ENCODE measurements around the gene NFATC1.

NFATC1 gene

DNA sequence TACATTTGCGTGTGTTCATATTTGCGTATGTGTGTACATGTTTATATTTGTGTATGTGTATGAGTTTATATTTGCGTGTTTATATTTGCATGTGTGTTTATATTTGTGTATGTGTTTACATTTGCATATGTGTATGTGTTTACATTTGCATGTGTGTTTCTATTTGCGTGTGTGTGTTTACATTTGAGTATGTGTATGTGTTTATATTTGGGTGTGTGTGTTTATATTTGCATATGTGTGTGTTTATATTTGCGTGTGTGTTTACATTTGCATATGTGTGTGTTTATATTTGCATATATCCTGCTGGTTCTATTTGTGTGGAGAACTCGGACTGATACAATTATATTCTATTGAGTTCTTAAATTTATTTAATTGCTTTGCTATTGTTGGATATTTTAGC, 168.7 kb downstream of the NFATC1 start:
- no peak for DNase-seq (ENCODE audit: low read depth)
- no peak overlapping the region for H3K4me3 ChIP-seq (ENCODE audit: low read depth, low read length)
- TF ChIP-seq, protein P1, sequence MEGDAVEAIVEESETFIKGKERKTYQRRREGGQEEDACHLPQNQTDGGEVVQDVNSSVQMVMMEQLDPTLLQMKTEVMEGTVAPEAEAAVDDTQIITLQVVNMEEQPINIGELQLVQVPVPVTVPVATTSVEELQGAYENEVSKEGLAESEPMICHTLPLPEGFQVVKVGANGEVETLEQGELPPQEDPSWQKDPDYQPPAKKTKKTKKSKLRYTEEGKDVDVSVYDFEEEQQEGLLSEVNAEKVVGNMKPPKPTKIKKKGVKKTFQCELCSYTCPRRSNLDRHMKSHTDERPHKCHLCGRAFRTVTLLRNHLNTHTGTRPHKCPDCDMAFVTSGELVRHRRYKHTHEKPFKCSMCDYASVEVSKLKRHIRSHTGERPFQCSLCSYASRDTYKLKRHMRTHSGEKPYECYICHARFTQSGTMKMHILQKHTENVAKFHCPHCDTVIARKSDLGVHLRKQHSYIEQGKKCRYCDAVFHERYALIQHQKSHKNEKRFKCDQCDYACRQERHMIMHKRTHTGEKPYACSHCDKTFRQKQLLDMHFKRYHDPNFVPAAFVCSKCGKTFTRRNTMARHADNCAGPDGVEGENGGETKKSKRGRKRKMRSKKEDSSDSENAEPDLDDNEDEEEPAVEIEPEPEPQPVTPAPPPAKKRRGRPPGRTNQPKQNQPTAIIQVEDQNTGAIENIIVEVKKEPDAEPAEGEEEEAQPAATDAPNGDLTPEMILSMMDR (IDR thresholded peaks at IDR 0.05; ENCODE audit: low read depth, low read length, missing control alignments) = no peak

GRCh38 chr18:79566771-79567431, 171.2 kb downstream of the NFATC1 start:
- H3K4me3 ChIP-seq (ENCODE audit: low read depth, low read length) = no peak overlapping the region
- DNase-seq (ENCODE audit: low read depth) = no peak
- TF ChIP-seq, protein P1 (IDR thresholded peaks at IDR 0.05; ENCODE audit: low read depth, low read length, missing control alignments) = no peak

DNA sequence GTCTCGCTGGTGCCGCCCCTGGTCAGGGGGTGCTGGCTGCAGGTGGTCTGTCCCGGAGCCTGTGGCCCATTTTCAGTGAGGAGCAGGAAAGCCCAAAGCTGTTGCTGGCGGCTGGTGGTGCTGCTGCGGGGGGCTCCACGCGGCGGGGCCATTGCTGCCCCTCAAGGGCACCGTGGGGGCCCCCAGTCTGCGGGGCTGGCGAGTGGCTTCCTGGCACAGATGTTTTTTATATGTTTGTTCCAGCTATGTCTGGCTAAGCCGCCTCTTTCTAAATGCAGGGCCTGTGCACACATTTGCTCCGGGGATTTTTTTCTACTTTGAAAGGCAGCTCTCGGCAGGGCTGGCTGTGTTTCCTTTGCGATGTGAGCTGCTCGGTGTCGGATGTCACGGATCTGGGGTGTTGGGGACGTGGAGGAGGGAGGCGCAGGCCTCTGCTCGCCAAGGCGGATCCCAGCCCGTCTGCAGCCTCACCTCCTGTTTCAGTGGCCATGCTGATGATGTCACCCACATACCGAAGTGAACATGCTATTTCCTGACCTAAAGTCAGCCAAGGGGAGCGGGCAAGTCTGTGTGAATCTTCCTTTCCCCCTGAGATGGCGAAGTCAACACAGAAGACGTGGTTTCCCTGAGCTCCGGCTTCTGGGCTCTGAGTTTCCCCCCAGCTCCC, 171.9 kb downstream of the NFATC1 start:
- H3K4me3 ChIP-seq (ENCODE audit: low read depth, low read length) = no peak overlapping the region
- TF ChIP-seq, protein P1 (IDR thresholded peaks at IDR 0.05; ENCODE audit: low read depth, low read length, missing control alignments) = no peak
- DNase-seq (ENCODE audit: low read depth) = no peak

GRCh38 chr18:79568543-79569205, 172.9 kb downstream of the NFATC1 start:
- H3K4me3 ChIP-seq (ENCODE audit: low read depth, low read length) = no peak overlapping the region
- TF ChIP-seq, protein P1 (IDR thresholded peaks at IDR 0.05; ENCODE audit: low read depth, low read length, missing control alignments) = no peak

DNA sequence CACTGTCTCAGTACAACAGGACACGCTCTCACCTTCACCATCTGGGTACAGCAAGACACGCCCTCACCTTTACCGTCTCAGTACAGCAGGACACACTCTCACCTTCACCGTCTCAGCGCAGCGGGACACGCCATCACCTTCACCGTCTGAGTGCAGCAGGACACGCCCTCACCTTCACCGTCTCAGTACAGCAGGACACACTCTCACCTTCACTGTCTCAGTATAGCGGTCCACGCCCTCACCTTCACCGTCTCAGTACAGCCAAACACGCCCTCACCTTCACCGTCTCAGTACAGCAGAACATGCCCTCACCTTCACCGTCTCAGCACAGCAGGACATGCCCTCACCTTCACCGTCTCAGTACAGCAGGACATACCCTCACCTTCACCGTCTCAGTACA, 174.0 kb downstream of the NFATC1 start:
- TF ChIP-seq, protein P1 (IDR thresholded peaks at IDR 0.05; ENCODE audit: low read depth, low read length, missing control alignments) = no peak
- no peak for DNase-seq (ENCODE audit: low read depth)
- H3K4me3 ChIP-seq (ENCODE audit: low read depth, low read length) = no peak overlapping the region

More at GRCh38 chr18:79568543-79569205, 172.9 kb downstream of the NFATC1 start:
- no peak for DNase-seq (ENCODE audit: low read depth)

DNA sequence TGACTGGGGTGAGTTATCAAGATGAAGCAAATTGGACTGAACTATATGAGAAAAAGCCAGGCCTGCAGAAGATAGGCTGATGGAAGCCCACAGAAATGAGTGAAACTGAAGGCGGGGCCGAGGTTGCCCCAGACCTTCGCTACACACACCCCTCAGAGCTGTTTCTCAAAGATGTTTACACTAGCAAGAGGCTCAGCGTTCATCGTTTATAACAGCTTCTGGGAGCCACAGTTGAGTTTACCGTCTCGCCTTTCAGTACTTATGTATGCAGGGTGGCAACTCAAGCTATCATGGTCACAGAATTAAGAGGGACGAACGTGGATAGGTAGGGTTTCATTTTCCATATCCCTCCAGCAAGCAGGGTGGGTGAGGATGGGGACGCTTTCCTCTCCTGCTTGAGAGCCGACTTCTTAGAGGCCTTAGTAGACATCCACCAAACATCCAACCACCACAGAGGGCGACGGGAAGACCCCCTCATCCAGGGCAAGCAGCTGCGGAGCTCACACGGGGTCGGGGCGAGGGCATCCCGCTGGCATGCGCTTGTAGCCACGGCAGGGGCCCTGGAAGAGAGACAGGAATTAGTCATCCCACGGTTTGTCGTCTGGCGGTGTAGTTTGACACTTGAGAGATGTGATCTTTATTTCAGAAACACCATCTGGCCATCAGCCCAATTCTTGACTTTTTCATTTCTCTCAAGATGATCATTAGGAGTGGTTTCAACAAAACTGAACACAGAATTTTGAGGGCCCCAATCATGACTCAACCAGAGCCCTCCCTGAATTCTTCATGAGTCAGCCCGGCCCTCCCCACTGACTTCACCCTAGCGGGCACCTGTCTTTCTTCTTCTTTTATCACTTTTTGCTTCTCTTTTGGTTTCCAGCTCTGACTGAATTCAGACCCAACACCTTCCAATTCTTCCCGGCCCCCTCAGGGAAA, 174.8 kb downstream of the NFATC1 start:
- no peak for DNase-seq (ENCODE audit: low read depth)
- H3K4me3 ChIP-seq (ENCODE audit: low read depth, low read length) = no peak overlapping the region
- TF ChIP-seq, protein P1 (IDR thresholded peaks at IDR 0.05; ENCODE audit: low read depth, low read length, missing control alignments) = no peak
